H1 (cell line): Measurements from ENCODE around the gene TLK1. TPM values are rescaled to one million over a fixed set of nuclear protein-coding genes. Genes with fewer than 3 reads are reported as not detected.

Source experiments
- CTCF ChIA-PET: fragments of 300-600 bp; sonication (Branson Sonifier 250); formaldehyde crosslinking; loops from one replicate; lab custom pipeline; 2021; ENCODE audit not compliant: partially characterized antibody; lab: Charles Lee
- POLR2A ChIA-PET: fragments of 300-600 bp; sonication (Branson Sonifier 250); formaldehyde crosslinking; loops from one replicate; lab custom pipeline; 2021; ENCODE audit warnings: inconsistent platforms; ENCODE audit not compliant: partially characterized antibody; lab: Charles Lee
- DNase-seq, 2 experiments: peaks; one replicate each; pipeline versions ENCODE4 v3.0.0 to v3.0.0-alpha.2; 2010 to 2022; ENCODE audit warnings: low spot score in 2 of 2, low read depth in 1 of 2, mixed read lengths in 1 of 2
- FAIRE-seq: peaks from 2 replicates; lab custom pipeline; 2011; peaks lifted over from hg19 to GRCh38; lab: Jason Lieb, UNC
- H2AFZ ChIP-seq: 2 replicates; pipeline ENCODE4 v1.8.1; 2012; ENCODE audit warnings: low read length, inconsistent platforms
- H2AK5ac ChIP-seq: 2 replicates; pipeline ENCODE4 v1.6.1; 2013; ENCODE audit warnings: low read depth, low read length
- H2BK120ac ChIP-seq: replicated peaks from 2 replicates; pipeline ENCODE3; 2013; ENCODE audit warnings: low read depth, low read length, inconsistent platforms
- H2BK12ac ChIP-seq: 2 replicates; pipeline ENCODE4 v1.6.1; 2013; ENCODE audit warnings: low read depth, low read length
- H2BK15ac ChIP-seq: 2 replicates; pipeline ENCODE4 v1.6.1; 2013; ENCODE audit warnings: low read length
- H2BK20ac ChIP-seq: 2 replicates; pipeline ENCODE4 v1.6.1; 2013; ENCODE audit warnings: low read length
- H2BK5ac ChIP-seq: 2 replicates; pipeline ENCODE4 v1.6.1; 2013; ENCODE audit warnings: low read depth, low read length
- H3K14ac ChIP-seq: 2 replicates; pipeline ENCODE4 v1.6.1; 2013; ENCODE audit warnings: inconsistent platforms; ENCODE audit not compliant: insufficient read length
- H3K18ac ChIP-seq: 2 replicates; pipeline ENCODE4 v1.6.1; 2013; ENCODE audit warnings: low read length; ENCODE audit errors: extremely low read depth
- H3K23ac ChIP-seq: 2 replicates; pipeline ENCODE4 v1.6.1; 2013; ENCODE audit warnings: inconsistent platforms; ENCODE audit not compliant: insufficient read length
- H3K23me2 ChIP-seq: 2 replicates; pipeline ENCODE4 v1.6.1; 2013; ENCODE audit warnings: low read depth, low read length
- H3K27ac ChIP-seq: 2 replicates; pipeline ENCODE4 v1.6.1; 2011; ENCODE audit warnings: low read depth, low read length, inconsistent platforms
- H3K27me3 ChIP-seq, 4 experiments: replicated peaks in 1 of 4; 1 replicate in 1 of 4; 2 replicates in 3 of 4; pipeline versions ENCODE4 v1.6.1 to v1.8.1; 2011 to 2013; ENCODE audit warnings: low read length in 3 of 4, mild to moderate bottlenecking in 3 of 4, inconsistent platforms in 2 of 4, mixed read lengths in 2 of 4, moderate library complexity in 1 of 4; ENCODE audit not compliant: control insufficient read depth in 3 of 4, insufficient read depth in 3 of 4; ENCODE audit errors: extremely low read depth in 1 of 4
- H3K36me3 ChIP-seq, 4 experiments: 2 replicates each; pipeline versions ENCODE4 v1.6.1 to v1.8.1; 2011 to 2013; ENCODE audit warnings: mild to moderate bottlenecking in 4 of 4, low read length in 3 of 4, moderate library complexity in 2 of 4, control low read depth in 1 of 4, inconsistent platforms in 1 of 4; ENCODE audit not compliant: insufficient read depth in 4 of 4, control insufficient read depth in 2 of 4
- H3K4ac ChIP-seq: replicated peaks from 2 replicates; pipeline ENCODE3; 2013; ENCODE audit warnings: low read length, low read depth, mixed read lengths, inconsistent platforms; ENCODE audit not compliant: insufficient read length
- H3K4me1 ChIP-seq, 4 experiments: replicated peaks in 1 of 4; 1 replicate in 1 of 4; 2 replicates in 3 of 4; pipeline versions ENCODE4 v1.6.1 to v1.8.1; 2011 to 2013; ENCODE audit warnings: low read length in 3 of 4, inconsistent platforms in 2 of 4, mixed read lengths in 1 of 4; ENCODE audit not compliant: insufficient read depth in 4 of 4, control insufficient read depth in 3 of 4
- H3K4me2 ChIP-seq, 2 experiments: 2 replicates each; pipeline versions ENCODE4 v1.6.1 to v1.8.1; 2011 to 2013; ENCODE audit warnings: low read depth in 2 of 2, low read length in 2 of 2, control low read depth in 1 of 2, inconsistent platforms in 1 of 2, mild to moderate bottlenecking in 1 of 2; ENCODE audit not compliant: insufficient read depth in 1 of 2
- H3K4me3 ChIP-seq, 4 experiments: fragments of 200-600, 300-600 bp in 1 of 4; sonication (generic), shearing (Covaris generic), sonication (Bioruptor Twin) in 1 of 4; 2 replicates each; pipeline versions ENCODE4 v1.5.1 to v1.8.1; 2011 to 2016; ENCODE audit warnings: low read length in 4 of 4, low read depth in 3 of 4, control low read depth in 2 of 4, inconsistent platforms in 2 of 4, mild to moderate bottlenecking in 2 of 4, mixed read lengths in 1 of 4, moderate library complexity in 1 of 4; ENCODE audit not compliant: insufficient read depth in 2 of 4; ENCODE audit errors: extremely low read depth in 1 of 4
- H3K56ac ChIP-seq: replicated peaks from 2 replicates; pipeline ENCODE3; 2013; ENCODE audit warnings: low read depth, mild to moderate bottlenecking, mixed read lengths, low read length, inconsistent platforms; ENCODE audit not compliant: insufficient read length
- H3K79me1 ChIP-seq: 2 replicates; pipeline ENCODE4 v1.6.1; 2013; ENCODE audit warnings: low read depth, low read length, control low read depth
- H3K79me2 ChIP-seq, 2 experiments: 2 replicates each; pipeline versions ENCODE4 v1.6.1 to v1.8.1; 2012 to 2013; ENCODE audit warnings: low read length in 2 of 2, mild to moderate bottlenecking in 2 of 2, inconsistent platforms in 1 of 2; ENCODE audit not compliant: insufficient read depth in 2 of 2, control insufficient read depth in 1 of 2
- H3K9ac ChIP-seq, 4 experiments: replicated peaks in 1 of 4; 1 replicate in 1 of 4; 2 replicates in 3 of 4; pipeline versions ENCODE4 v1.6.1 to v1.8.1; 2011 to 2013; ENCODE audit warnings: low read depth in 3 of 4, low read length in 3 of 4, control low read depth in 2 of 4, mild to moderate bottlenecking in 2 of 4, moderate library complexity in 2 of 4, inconsistent platforms in 1 of 4; ENCODE audit errors: extremely low read depth in 1 of 4
- H3K9me3 ChIP-seq, 2 experiments: 2 replicates each; pipeline versions ENCODE4 v1.6.1 to v1.8.1; 2012 to 2013; ENCODE audit warnings: mild to moderate bottlenecking in 2 of 2, moderate library complexity in 2 of 2, control low read depth in 1 of 2, inconsistent platforms in 1 of 2, low read depth in 1 of 2, low read length in 1 of 2, mixed read lengths in 1 of 2; ENCODE audit not compliant: insufficient read depth in 2 of 2
- H4K20me1 ChIP-seq, 2 experiments: replicated peaks in 1 of 2; 2 replicates each; pipeline versions ENCODE3 to v1.8.1; 2011 to 2013; ENCODE audit warnings: inconsistent platforms in 2 of 2, low read length in 2 of 2, mild to moderate bottlenecking in 1 of 2; ENCODE audit not compliant: insufficient read depth in 2 of 2, control insufficient read depth in 1 of 2
- H4K5ac ChIP-seq: 2 replicates; pipeline ENCODE4 v1.6.1; 2013; ENCODE audit warnings: low read length, low read depth, mixed read lengths, inconsistent platforms; ENCODE audit not compliant: insufficient read length
- H4K8ac ChIP-seq: 2 replicates; pipeline ENCODE4 v1.8.0; 2013; ENCODE audit warnings: mild to moderate bottlenecking, moderate library complexity, low read length, inconsistent platforms; ENCODE audit not compliant: insufficient read depth; ENCODE audit errors: extremely low read depth
- H4K91ac ChIP-seq: replicated peaks from 2 replicates; pipeline ENCODE3; 2013; ENCODE audit warnings: low read length, mixed read lengths, inconsistent platforms; ENCODE audit not compliant: insufficient read length
- CTCF ChIP-seq, 3 experiments: IDR thresholded peaks; 1 replicate in 2 of 3; 2 replicates in 1 of 3; pipeline versions ENCODE4 v1.5.1 to v1.6.1; 2011; ENCODE audit warnings: low read length in 3 of 3, mild to moderate bottlenecking in 3 of 3, inconsistent platforms in 2 of 3, low read depth in 1 of 3, moderate library complexity in 1 of 3; ENCODE audit not compliant: insufficient read depth in 1 of 3; ENCODE audit errors: control extremely low read depth in 1 of 3
- EZH2 ChIP-seq: fragments of 200-600 bp; sonication (generic); IDR thresholded peaks from 2 replicates; pipeline ENCODE4 v1.7.1; 2012; ENCODE audit warnings: low read depth, mild to moderate bottlenecking, moderate library complexity, low read length, inconsistent platforms; ENCODE audit not compliant: severe bottlenecking
- GTF2F1 ChIP-seq: IDR thresholded peaks from 2 replicates; pipeline ENCODE4 v1.6.1; 2012; ENCODE audit warnings: low read depth, low read length, improper control_type of control experiment, borderline replicate concordance
- JUND ChIP-seq: IDR thresholded peaks from 2 replicates; pipeline ENCODE4 v1.6.1; 2011; ENCODE audit warnings: mild to moderate bottlenecking, improper control_type of control experiment, low read length
- RAD21 ChIP-seq, 2 experiments: IDR thresholded peaks in 1 of 2; conservative IDR thresholded peaks in 1 of 2; 2 replicates each; pipeline ENCODE4 v1.6.1; 2011; ENCODE audit warnings: low read depth in 2 of 2, low read length in 2 of 2, improper control_type of control experiment in 1 of 2, inconsistent platforms in 1 of 2, mild to moderate bottlenecking in 1 of 2, moderate library complexity in 1 of 2
- RFX5 ChIP-seq: IDR thresholded peaks from 2 replicates; pipeline ENCODE4 v1.6.1; 2011; ENCODE audit warnings: low read depth, low read length, improper control_type of control experiment, borderline replicate concordance
- WGBS, 2 experiments: shearing (Covaris generic) in 1 of 2; methylation state at CpG; one replicate each; pipeline versions ENCODE4 v1.1.6 to v1.1.7; 2013 to 2015; ENCODE audit warnings: low lambda C conversion rate in 2 of 2, mixed read lengths in 2 of 2, inconsistent platforms in 1 of 2, low coverage in 1 of 2, missing lambda C conversion rate in 1 of 2; ENCODE audit not compliant: insufficient replicate concordance in 2 of 2, insufficient coverage in 1 of 2, insufficient read length in 1 of 2; ENCODE audit errors: extremely low coverage in 1 of 2, missing lambda C conversion rate in 1 of 2; 5-methylcytosine and 5-hydroxymethylcytosine counted together
- polyA plus RNA-seq, 7 experiments: library from polyadenylated mRNA; depleted of rRNA in 3 of 7; stranded (reverse) in 5 of 7; unstranded in 2 of 7; fragments of >200 nt in 5 of 7; fragments of 200-250 nt in 2 of 7; gene quantifications; 1 replicate in 5 of 7; 2 replicates in 1 of 7; 4 replicates in 1 of 7; pipeline versions ENCODE4 v1.2.1 to v1.2.3, GENCODE V29; 2011 to 2013; ENCODE audit warnings: missing spikeins in 2 of 7, mixed read lengths in 2 of 7
- total RNA-seq: library from RNA; stranded (reverse); fragmentation: NEBNext Ultra II Directional; extraction: Animal tissue kit (Norgen Biotek cat#: 25700); gene quantifications from 2 replicates; pipeline ENCODE4 v1.2.1, GENCODE V29; 2021

Gene TLK1
- total and polyA plus RNA-seq, 2 of the 8 experiments (the other 6 are each of a cell fraction or from before 2014, with no cell fraction given): 11.2 to 102 TPM

GRCh38 chr2:170991398-170992182 lies 169.1 kb downstream of the TLK1 start:
- no peak overlapping the region for H3K4me2 ChIP-seq
- no peaks in the 10 kb centered on the region for H3K23me2 ChIP-seq
- no peaks in the 10 kb centered on the region for H3K27me3 ChIP-seq
- no peak overlapping the region for H2AK5ac ChIP-seq
- H4K5ac ChIP-seq: no peak overlapping the region
- POLR2A ChIA-PET: interaction anchor here (0.6 kb wide), 1 partner anchor 30 kb away, joined by 3 read pairs; no protein-coding TSS in a partner anchor
- no peak for DNase-seq
- H3K14ac ChIP-seq: no peak overlapping the region
- peaks cover 0 to 43% (median 9%) of the 10 kb centered on the region in 4 experiments; a peak in 5 of 8 replicates for H3K36me3 ChIP-seq
- TF ChIP-seq RAD21 (IDR thresholded peaks at IDR 0.05 in 1 of 2, conservative IDR thresholded peaks at IDR 0.05 in 1 of 2; ENCODE audit: low read depth in 2 of 2, low read length in 2 of 2) (peak; percentile 38 to 47), JUND (no peak), RFX5 (no peak), CTCF (IDR thresholded peaks at IDR 0.05; ENCODE audit: control extremely low read depth in 1 of 3, insufficient read depth in 1 of 3, low read depth in 1 of 3, low read length in 3 of 3) (peak in 2 of 3 experiments; percentile 9 to 44; a peak in 2 of 4 replicates), GTF2F1 (no peak), EZH2 (no peak)
- TF ChIP-seq, all 59 proteins: peak for 2
- Histone ChIP-seq H3K9ac (no peak overlapping the region), H3K18ac (no peak overlapping the region), H3K56ac (no peak overlapping the region), H2BK12ac (no peak overlapping the region), H3K4me1 (no peaks in the 10 kb centered on the region), H4K20me1 (no peaks in the 10 kb centered on the region), H3K79me2 (no peaks in the 10 kb centered on the region), H3K4me3 (no peak overlapping the region), H2BK5ac (no peak overlapping the region), H2BK15ac (no peak overlapping the region), H3K23ac (no peak overlapping the region), H2BK120ac (no peak overlapping the region), H3K27ac (no peak overlapping the region), H4K91ac (no peak overlapping the region), H3K79me1 (no peaks in the 10 kb centered on the region), H2AFZ (no peak overlapping the region), H3K4ac (no peak overlapping the region), H4K8ac (no peak overlapping the region), H3K9me3 (no peaks in the 10 kb centered on the region), H2BK20ac (no peak overlapping the region)
- CTCF ChIA-PET: interaction anchor here (0.7 to 0.8 kb wide), 3 partner anchors 10 to 501 kb away, joined by 3 read pairs; no protein-coding TSS in a partner anchor
- FAIRE-seq: peak; percentile 68
- WGBS, 2 experiments: 79% methylated on average over 5 of the region's 5 CpGs; no CpG with 5 or more reads in 1 of the 2 experiments
